ENCODE results near the gene MICU1.

The MICU1 gene

GRCh38 chr10:72509941-72510340 lies 115.9 kb downstream of the MICU1 start:
- ATAC-seq (no peak), DNase-seq (ENCODE audit: low spot score in 2 of 2) (no peak)
- Mint-ChIP-seq H3K9me3 (peaks cover 9% of the 10 kb centered on the region), H3K4me3 (no peak overlapping the region), H3K4me1 (no peaks in the 10 kb centered on the region), H3K36me3 (peaks cover 7% of the 10 kb centered on the region), H3K27ac (no peak overlapping the region)

DNA sequence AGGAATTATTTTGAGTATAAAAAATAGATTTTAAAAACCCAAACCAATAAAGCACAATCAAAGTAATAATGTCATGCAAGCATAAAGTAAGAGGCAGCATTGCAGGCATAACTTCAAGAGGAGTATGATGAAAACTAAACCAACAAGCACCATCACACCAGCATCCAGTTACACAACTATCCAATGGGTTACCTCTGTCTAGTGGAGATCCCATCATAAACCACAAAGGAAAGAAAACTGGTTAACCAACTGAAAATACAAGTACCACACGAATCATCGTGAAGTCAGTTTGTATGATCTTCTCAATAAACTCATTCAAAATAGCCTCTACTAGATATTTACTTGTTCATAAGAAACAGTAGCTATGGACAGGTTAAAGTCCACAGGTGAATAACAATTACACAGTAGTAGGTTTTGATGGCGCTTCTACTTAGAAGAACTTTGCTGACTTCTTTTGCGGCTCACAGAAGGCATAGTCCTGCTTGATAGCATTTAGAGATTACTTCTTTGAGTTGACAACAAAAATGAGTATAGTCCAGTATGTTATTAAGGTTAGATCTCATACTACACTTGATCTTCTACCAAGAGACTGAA lies 116.6 kb downstream of the MICU1 start:
- ATAC-seq (peak; percentile 70), DNase-seq (ENCODE audit: low spot score in 2 of 2) (no peak)
- no peak overlapping the region for H3K4me3 Mint-ChIP-seq
- H3K9me3 Mint-ChIP-seq = peaks cover 6% of the 10 kb centered on the region
- no peaks in the 10 kb centered on the region for H3K4me1 Mint-ChIP-seq
- peaks cover 8% of the 10 kb centered on the region for H3K36me3 Mint-ChIP-seq
- H3K27ac Mint-ChIP-seq = no peak overlapping the region

- Mint-ChIP-seq H3K9me3 (peaks cover 5% of the 10 kb centered on the region), H3K4me1 (peaks cover 3% of the 10 kb centered on the region), H3K36me3 (peaks cover 8% of the 10 kb centered on the region), H3K4me3 (no peak overlapping the region), H3K27ac (no peak overlapping the region)
- DNase-seq (ENCODE audit: low spot score in 2 of 2) = no peak
- ATAC-seq = no peak
Observed at GRCh38 chr10:72508033-72508432, 117.8 kb downstream of the MICU1 start.

GRCh38 chr10:72506474-72506873 lies 119.4 kb downstream of the MICU1 start:
- Mint-ChIP-seq H3K4me1 (peaks cover 6% of the 10 kb centered on the region), H3K27ac (no peak overlapping the region), H3K9me3 (peaks cover 4% of the 10 kb centered on the region), H3K36me3 (peaks cover 8% of the 10 kb centered on the region), H3K4me3 (no peak overlapping the region)
- ATAC-seq = no peak
- no peak for DNase-seq (ENCODE audit: low spot score in 2 of 2)

- Mint-ChIP-seq H3K36me3 (peaks cover 8% of the 10 kb centered on the region), H3K4me3 (no peak overlapping the region), H3K27ac (no peak overlapping the region), H3K4me1 (peaks cover 6% of the 10 kb centered on the region), H3K9me3 (peaks cover 4% of the 10 kb centered on the region)
- DNase-seq (ENCODE audit: low spot score in 2 of 2) (no peak), ATAC-seq (no peak)
Observed at GRCh38 chr10:72505435-72505834, 120.4 kb downstream of the MICU1 start.

- peaks cover 6% of the 10 kb centered on the region for H3K4me1 Mint-ChIP-seq
Observed at GRCh38 chr10:72503694-72504438, 122.0 kb downstream of the MICU1 start.

DNA sequence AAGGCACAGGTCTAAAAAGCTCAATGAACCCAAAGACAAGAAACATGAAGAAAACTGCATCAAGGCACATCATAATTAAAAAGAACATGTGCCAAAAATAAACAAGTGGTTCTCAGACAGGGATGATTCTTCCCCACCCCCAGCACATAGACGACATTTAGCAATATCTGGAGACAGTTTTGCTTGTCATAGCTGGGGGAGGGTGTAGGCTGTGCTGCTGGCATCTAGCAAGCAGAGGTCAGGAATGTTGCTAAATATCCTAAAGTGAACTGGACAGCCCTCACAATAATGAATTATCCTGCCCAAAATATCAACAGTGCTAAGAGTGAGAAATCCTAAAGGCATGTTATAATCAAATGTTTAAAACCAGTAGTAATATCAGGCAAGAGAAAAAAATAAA lies 122.6 kb downstream of the MICU1 start:
- DNase-seq (ENCODE audit: low spot score in 2 of 2) (no peak), ATAC-seq (no peak)
- no peak overlapping the region for H3K4me3 Mint-ChIP-seq
- H3K9me3 Mint-ChIP-seq = peaks cover 4% of the 10 kb centered on the region
- H3K36me3 Mint-ChIP-seq = peaks cover 8% of the 10 kb centered on the region
- peaks cover 6% of the 10 kb centered on the region for H3K4me1 Mint-ChIP-seq
- H3K27ac Mint-ChIP-seq = no peak overlapping the region

More at GRCh38 chr10:72503694-72504438, 122.0 kb downstream of the MICU1 start:
- no peak for ATAC-seq
- no peak for DNase-seq (ENCODE audit: low spot score in 2 of 2)
- H3K9me3 Mint-ChIP-seq = peaks cover 4% of the 10 kb centered on the region
- H3K36me3 Mint-ChIP-seq = peaks cover 8% of the 10 kb centered on the region
- no peak overlapping the region for H3K4me3 Mint-ChIP-seq
- no peak overlapping the region for H3K27ac Mint-ChIP-seq

- Mint-ChIP-seq H3K36me3 (peaks cover 8% of the 10 kb centered on the region), H3K9me3 (peaks cover 4% of the 10 kb centered on the region), H3K27ac (no peak overlapping the region), H3K4me3 (no peak overlapping the region), H3K4me1 (peaks cover 6% of the 10 kb centered on the region)
- DNase-seq (ENCODE audit: low spot score in 2 of 2) (no peak), ATAC-seq (no peak)
Observed at GRCh38 chr10:72502581-72502980, 123.3 kb downstream of the MICU1 start.

DNA sequence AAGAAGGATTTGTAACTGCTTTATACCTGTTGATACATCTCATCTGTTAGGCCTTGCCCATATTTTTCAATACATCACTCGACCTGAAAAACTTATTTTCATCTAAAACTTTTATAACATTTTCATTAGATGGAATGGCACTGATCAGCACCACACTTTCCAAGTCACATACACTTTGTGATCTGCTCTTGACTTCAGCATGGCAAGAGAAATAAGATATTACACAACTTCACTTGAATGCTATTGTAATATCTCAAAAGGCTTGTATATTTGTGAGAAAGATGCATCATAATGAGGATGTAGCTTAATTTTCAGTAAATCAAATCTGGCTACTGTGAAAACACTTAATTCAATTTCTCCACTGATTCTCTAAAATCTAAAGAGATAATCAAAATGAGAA lies 126.2 kb downstream of the MICU1 start:
- Mint-ChIP-seq H3K36me3 (no peaks in the 10 kb centered on the region), H3K9me3 (peaks cover 4% of the 10 kb centered on the region), H3K4me1 (peaks cover 6% of the 10 kb centered on the region), H3K4me3 (no peak overlapping the region), H3K27ac (no peak overlapping the region)
- DNase-seq (ENCODE audit: low spot score in 2 of 2) = no peak
- no peak for ATAC-seq

DNA sequence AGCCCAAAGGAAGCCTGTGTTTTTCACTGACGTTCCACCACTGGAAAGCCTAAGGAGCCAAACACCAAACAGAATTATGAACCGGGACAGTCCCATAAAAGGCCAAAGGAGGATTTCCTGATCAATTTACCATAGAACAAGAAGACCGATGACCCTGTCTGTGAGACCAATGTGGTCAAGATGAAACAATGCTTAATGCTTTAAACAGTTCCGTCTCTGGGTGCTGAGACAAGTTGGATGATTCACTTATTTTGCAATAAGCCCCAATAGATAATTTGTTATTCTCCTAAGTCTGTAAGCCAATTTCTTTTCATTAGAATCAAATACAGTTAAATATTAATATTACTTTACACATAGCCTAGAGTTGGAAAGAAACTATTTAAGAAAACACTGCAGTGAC lies 134.9 kb downstream of the MICU1 start:
- H3K4me1 Mint-ChIP-seq = no peaks in the 10 kb centered on the region
- no peak overlapping the region for H3K27ac Mint-ChIP-seq
- H3K36me3 Mint-ChIP-seq = no peaks in the 10 kb centered on the region
- ATAC-seq (no peak), DNase-seq (ENCODE audit: low spot score in 2 of 2) (no peak)
- no peaks in the 10 kb centered on the region for H3K9me3 Mint-ChIP-seq
- no peak overlapping the region for H3K4me3 Mint-ChIP-seq

DNA sequence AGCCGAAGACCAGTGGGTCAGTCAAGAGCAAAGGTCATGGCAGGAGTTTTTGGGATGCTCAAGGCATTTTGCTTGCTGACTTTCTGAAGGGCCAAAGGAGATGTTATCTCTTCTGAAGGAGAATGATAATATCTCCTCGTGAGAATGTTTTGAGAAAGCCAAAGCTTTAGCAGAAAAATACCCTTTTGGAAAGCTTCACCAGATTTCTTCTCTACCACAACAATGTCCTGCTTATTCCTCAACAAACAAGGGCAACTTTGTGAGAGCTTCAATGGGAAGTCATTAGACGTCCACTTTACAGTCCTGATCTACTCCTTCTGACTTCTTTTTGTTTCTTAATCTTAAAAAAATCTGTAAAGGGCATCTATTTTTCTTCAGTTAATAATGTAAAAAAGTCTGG lies 138.4 kb downstream of the MICU1 start:
- Mint-ChIP-seq H3K4me3 (no peak overlapping the region), H3K27ac (no peak overlapping the region), H3K4me1 (no peaks in the 10 kb centered on the region), H3K36me3 (no peaks in the 10 kb centered on the region), H3K9me3 (no peaks in the 10 kb centered on the region)
- DNase-seq (ENCODE audit: low spot score in 2 of 2) (no peak), ATAC-seq (no peak)

GRCh38 chr10:72487116-72487515 lies 138.8 kb downstream of the MICU1 start:
- H3K4me3 Mint-ChIP-seq = no peak overlapping the region
- H3K9me3 Mint-ChIP-seq = no peaks in the 10 kb centered on the region
- no peak overlapping the region for H3K27ac Mint-ChIP-seq
- no peaks in the 10 kb centered on the region for H3K36me3 Mint-ChIP-seq
- H3K4me1 Mint-ChIP-seq = no peaks in the 10 kb centered on the region
- no peak for ATAC-seq
- DNase-seq (ENCODE audit: low spot score in 2 of 2) = no peak

DNA sequence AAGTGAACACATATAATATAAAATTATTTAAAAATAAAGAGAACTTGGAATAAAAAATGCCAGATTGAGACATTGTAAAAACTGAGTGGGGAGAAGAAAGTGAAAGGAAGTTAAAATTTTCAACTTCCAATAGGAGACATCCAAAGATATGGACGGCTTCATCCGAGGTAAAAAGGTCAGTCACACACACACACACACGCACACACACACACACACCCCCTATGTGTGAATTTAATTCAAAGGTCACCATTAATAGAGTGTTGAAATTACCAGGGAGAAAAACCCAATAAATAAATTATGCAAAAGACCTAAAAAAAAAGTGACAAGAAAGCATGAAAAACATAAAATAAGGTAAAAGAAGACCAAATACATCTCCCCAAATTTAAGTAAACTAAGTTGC lies 140.2 kb downstream of the MICU1 start:
- no peaks in the 10 kb centered on the region for H3K4me1 Mint-ChIP-seq
- H3K36me3 Mint-ChIP-seq = no peaks in the 10 kb centered on the region
- H3K4me3 Mint-ChIP-seq = no peak overlapping the region
- no peak overlapping the region for H3K27ac Mint-ChIP-seq
- DNase-seq (ENCODE audit: low spot score in 2 of 2) = no peak
- H3K9me3 Mint-ChIP-seq = no peaks in the 10 kb centered on the region
- ATAC-seq = no peak

GRCh38 chr10:72484521-72484920 lies 141.4 kb downstream of the MICU1 start:
- no peaks in the 10 kb centered on the region for H3K4me1 Mint-ChIP-seq
- H3K4me3 Mint-ChIP-seq = no peak overlapping the region
- DNase-seq (ENCODE audit: low spot score in 2 of 2) (no peak), ATAC-seq (no peak)
- no peaks in the 10 kb centered on the region for H3K9me3 Mint-ChIP-seq
- no peak overlapping the region for H3K27ac Mint-ChIP-seq
- H3K36me3 Mint-ChIP-seq = no peaks in the 10 kb centered on the region

DNA sequence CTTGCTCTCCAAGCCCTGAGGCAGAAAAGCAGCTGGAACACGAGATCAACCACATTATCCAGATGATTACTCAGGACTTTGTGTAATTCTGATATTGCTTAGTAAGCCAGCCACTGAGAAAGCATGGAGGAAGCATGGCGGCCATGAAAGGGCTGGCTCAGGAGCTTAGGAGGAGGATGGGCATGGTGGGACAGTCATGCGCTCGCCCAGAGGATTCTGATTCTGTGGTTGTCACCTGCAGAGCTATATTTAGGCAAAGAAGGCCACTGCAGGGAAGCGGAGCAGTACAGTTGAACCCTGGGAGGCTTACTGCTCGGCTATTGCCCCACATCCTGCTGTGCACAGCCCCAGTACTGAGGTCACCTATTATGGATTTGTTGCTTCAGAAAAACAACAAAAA lies 142.4 kb downstream of the MICU1 start:
- H3K36me3 Mint-ChIP-seq = no peaks in the 10 kb centered on the region
- H3K27ac Mint-ChIP-seq = no peak overlapping the region
- DNase-seq (ENCODE audit: low spot score in 2 of 2) (no peak), ATAC-seq (no peak)
- no peaks in the 10 kb centered on the region for H3K4me1 Mint-ChIP-seq
- no peaks in the 10 kb centered on the region for H3K9me3 Mint-ChIP-seq
- no peak overlapping the region for H3K4me3 Mint-ChIP-seq

- Mint-ChIP-seq H3K4me1 (no peaks in the 10 kb centered on the region), H3K36me3 (peaks cover 7% of the 10 kb centered on the region), H3K4me3 (no peak overlapping the region), H3K9me3 (no peaks in the 10 kb centered on the region), H3K27ac (no peak overlapping the region)
- ATAC-seq (no peak), DNase-seq (ENCODE audit: low spot score in 2 of 2) (no peak)
Observed at GRCh38 chr10:72480861-72481260, 145.0 kb downstream of the MICU1 start.
